Measurements from ENCODE around the gene TBC1D2B. TPM values are rescaled to one million over a fixed set of nuclear protein-coding genes. Genes with fewer than 3 reads are reported as not detected.

The TBC1D2B gene
- total RNA-seq, 2 donors from 2014 or later = 35.9 to 49.1 TPM

- peak overlapping the region; percentile 26 to 53 for H3K9ac ChIP-seq (ENCODE audit: low read depth in 2 of 2, low read length in 2 of 2)
- no peak for DNase-seq
- H3K4me1 ChIP-seq = peaks cover 6% of the 10 kb centered on the region
- H3K9me3 ChIP-seq = no peaks in the 10 kb centered on the region
- H3K36me3 ChIP-seq = no peaks in the 10 kb centered on the region
- H3K4me3 ChIP-seq = no peak overlapping the region
- H3K27ac ChIP-seq = peak overlapping the region; percentile 3
- intact Hi-C loops (cut with DNase I) = no loop called here
- no peaks in the 10 kb centered on the region for H3K27me3 ChIP-seq
- no peak for TF ChIP-seq CTCF (IDR thresholded peaks at IDR 0.05)
These were observed 42.9 kb downstream of the TBC1D2B start for GRCh38 chr15:78034495-78035191.

DNA sequence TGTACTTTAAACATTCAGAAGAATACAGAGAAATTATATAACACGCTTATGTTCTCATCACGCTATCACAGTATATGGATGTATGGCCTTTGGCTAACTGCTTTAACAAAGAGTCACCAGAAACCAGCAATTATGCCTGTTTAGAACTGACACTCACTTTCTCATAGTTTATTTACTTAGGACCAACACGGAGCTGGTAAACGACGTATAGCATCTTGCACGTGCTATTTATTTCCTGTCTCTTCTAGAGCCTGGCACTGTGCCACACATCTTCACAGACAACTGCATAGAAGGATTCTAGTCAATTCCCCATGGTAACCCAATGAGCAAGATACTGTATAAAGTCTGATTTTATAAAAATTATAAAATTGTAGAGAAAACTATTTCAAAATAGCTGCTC, 43.6 kb downstream of the TBC1D2B start:
- Histone ChIP-seq H3K27me3 (no peaks in the 10 kb centered on the region), H3K27ac (peak overlapping the region; percentile 3), H3K36me3 (no peaks in the 10 kb centered on the region), H3K4me3 (no peak overlapping the region), H3K9me3 (no peaks in the 10 kb centered on the region), H3K4me1 (peaks cover 6% of the 10 kb centered on the region), H3K9ac (ENCODE audit: low read depth in 2 of 2, low read length in 2 of 2) (no peak overlapping the region)
- intact Hi-C loops (cut with DNase I) = no loop called here
- DNase-seq = no peak
- TF ChIP-seq CTCF (IDR thresholded peaks at IDR 0.05) = no peak

- intact Hi-C loops (cut with DNase I) = no loop called here
- H3K27ac ChIP-seq = no peak overlapping the region
These were observed 44.8 kb downstream of the TBC1D2B start for GRCh38 chr15:78032671-78033070.

GRCh38 chr15:78024883-78025282, 52.6 kb downstream of the TBC1D2B start:
- TF ChIP-seq CTCF (IDR thresholded peaks at IDR 0.05) = no peak

More at GRCh38 chr15:78032671-78033070, 44.8 kb downstream of the TBC1D2B start:
- Histone ChIP-seq H3K27me3 (no peaks in the 10 kb centered on the region), H3K9ac (ENCODE audit: low read depth in 2 of 2, low read length in 2 of 2) (no peak overlapping the region), H3K36me3 (no peaks in the 10 kb centered on the region), H3K9me3 (no peaks in the 10 kb centered on the region), H3K4me3 (no peak overlapping the region), H3K4me1 (peaks cover 6% of the 10 kb centered on the region)
- no peak for DNase-seq
- TF ChIP-seq CTCF (IDR thresholded peaks at IDR 0.05) = no peak

DNA sequence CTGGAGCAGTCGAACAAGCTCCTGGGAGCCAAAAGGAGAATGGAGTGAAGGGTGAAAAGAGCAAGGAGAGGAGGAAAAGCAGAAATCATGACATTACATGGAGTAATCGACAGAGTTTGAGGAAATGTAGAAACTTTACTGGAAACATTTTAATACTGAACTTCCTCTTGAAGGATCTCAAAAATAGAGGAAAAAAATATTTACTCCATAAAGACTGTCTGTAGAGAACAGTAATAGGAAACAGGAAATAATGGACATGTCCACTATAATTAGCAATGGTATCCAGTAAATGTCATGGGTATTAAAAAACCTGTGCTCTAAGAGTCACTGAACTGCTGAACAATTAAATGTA, 53.0 kb downstream of the TBC1D2B start:
- H3K4me1 ChIP-seq = no peaks in the 10 kb centered on the region
- TF ChIP-seq CTCF (IDR thresholded peaks at IDR 0.05) = no peak
- H3K4me3 ChIP-seq = no peak overlapping the region
- intact Hi-C loops (cut with DNase I) = no loop called here
- H3K9ac ChIP-seq (ENCODE audit: low read depth in 2 of 2, low read length in 2 of 2) = no peak overlapping the region
- DNase-seq = no peak
- H3K27me3 ChIP-seq = no peaks in the 10 kb centered on the region
- H3K36me3 ChIP-seq = no peaks in the 10 kb centered on the region
- no peaks in the 10 kb centered on the region for H3K9me3 ChIP-seq
- H3K27ac ChIP-seq = peak overlapping the region; percentile 34

More at GRCh38 chr15:78024883-78025282, 52.6 kb downstream of the TBC1D2B start:
- no peak for DNase-seq
- H3K4me3 ChIP-seq = no peak overlapping the region
- intact Hi-C loops (cut with DNase I) = no loop called here
- no peaks in the 10 kb centered on the region for H3K9me3 ChIP-seq
- H3K27ac ChIP-seq = peak overlapping the region; percentile 34
- no peaks in the 10 kb centered on the region for H3K36me3 ChIP-seq
- no peaks in the 10 kb centered on the region for H3K4me1 ChIP-seq
- no peaks in the 10 kb centered on the region for H3K27me3 ChIP-seq
- no peak overlapping the region for H3K9ac ChIP-seq (ENCODE audit: low read depth in 2 of 2, low read length in 2 of 2)
